ENCODE results near the gene RBM12.

The RBM12 gene

DNA sequence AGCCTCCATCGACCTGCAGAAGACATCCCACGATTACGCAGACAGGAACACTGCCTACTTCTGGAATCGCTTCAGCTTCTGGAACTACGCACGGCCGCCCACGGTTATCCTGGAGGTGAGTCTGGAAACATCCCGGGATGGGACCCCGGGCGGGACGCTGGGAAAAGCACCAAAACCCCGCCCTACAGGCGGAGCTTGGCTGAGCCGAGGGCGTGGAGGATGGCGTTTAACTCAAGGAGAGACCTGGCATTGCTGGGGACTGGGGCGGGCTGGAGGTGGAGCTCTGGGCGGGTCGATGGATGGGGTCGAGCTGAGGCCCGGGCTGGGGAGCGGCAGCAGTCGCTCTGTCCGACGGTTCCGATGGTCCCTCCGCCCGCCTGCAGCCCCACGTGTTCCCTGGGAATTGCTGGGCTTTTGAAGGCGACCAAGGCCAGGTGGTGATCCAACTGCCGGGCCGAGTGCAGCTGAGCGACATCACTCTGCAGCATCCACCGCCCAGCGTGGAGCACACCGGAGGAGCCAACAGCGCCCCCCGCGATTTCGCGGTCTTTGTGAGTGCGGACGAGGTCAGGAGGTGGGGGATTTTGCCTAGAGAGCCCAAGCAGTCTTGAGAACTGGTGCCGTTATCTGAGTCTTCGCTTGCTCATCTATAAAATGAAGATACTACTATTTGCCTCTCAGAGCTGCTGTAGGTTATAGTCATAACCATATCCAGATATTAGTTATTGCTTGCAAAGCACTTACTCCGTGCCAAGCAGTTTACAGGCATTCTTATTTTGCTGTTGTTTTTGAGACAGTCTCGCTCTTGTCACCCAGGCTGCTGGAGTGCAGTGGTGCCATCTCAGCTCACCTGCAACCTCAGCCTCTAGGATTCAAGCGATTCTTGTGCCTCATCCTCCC, 45.3 kb downstream of the RBM12 start:
- DNase-seq, result peak; percentile 78

DNA sequence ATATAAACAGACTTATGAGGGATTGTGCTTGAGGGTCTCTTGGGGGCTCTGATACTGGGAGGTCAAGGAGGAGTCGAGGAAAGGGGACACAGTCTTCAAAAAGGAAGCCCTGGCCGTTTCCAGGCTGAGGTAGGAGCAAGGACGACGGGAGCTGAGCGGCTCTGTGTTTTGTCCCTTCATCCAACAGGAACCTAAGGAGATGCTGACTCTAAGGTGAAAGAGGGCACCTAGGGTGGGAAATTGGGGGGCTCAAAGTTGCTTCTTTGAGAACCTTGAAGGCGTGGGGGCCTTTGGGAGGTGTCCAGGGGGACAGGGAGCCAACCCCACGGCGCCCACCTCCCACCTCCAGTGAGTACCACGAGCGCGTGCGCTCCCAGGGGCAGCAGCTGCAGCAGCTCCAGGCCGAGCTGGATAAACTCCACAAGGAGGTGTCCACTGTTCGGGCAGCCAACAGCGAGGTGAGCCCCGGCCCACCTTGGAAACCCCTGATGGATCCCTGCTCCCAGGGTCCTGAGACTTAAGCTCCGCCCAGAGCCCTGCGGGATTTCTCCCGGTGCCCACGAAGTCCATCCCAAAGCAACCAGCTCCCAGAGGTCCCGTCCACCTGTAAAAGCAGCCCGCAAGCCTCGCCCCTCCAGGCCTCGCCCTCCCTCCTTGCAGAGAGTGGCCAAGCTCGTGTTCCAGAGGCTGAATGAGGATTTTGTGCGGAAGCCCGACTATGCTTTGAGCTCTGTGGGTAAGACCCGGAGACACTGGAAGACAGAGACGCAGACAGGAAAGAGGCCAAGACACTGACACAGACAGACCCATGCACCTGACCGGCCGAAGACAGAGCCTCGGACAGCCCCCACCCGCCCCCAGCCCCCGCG, 46.2 kb downstream of the RBM12 start:
- DNase-seq, result peak; percentile 30

DNA sequence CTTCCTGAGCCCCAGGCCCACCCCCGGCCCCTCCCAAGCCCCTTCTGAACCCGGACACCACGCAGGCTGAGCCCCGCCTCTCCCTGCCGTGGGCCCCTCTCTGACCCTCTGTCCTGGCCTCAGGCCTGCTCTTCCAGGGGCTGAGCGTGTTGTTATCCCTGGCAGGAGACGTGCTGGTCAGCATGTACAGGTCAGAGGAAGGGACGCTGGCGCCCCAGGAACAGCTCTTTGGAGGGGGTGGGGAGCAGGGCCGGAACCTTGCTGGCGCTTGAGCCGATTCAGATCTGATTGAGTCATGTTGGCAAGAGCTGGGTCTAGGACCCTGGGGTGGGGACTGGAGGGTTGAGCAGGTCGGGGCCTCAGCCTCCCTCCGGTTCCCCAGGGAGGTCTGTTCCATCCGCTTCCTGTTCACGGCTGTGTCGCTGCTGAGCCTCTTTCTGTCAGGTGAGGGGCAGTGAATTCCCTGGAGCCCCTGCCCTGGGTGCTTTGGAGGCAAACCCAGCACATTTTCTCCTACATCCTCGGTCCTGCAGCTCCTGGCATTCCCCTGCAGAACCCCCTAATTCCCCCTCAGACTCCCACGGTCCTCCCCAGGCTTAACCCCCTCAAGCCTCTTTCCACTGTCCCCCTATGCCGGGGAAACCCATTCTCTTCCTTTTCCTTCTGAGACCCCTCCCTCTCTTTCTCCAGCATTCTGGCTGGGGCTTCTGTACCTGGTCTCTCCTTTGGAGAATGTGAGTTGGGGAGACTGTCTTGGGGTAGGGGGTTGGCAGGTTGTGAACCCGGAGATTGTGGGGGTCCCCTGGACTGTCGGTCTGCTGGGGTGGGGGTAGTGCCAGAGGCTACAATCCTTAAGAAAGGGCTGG, 47.1 kb downstream of the RBM12 start:
- peak; percentile 52 for DNase-seq

DNA sequence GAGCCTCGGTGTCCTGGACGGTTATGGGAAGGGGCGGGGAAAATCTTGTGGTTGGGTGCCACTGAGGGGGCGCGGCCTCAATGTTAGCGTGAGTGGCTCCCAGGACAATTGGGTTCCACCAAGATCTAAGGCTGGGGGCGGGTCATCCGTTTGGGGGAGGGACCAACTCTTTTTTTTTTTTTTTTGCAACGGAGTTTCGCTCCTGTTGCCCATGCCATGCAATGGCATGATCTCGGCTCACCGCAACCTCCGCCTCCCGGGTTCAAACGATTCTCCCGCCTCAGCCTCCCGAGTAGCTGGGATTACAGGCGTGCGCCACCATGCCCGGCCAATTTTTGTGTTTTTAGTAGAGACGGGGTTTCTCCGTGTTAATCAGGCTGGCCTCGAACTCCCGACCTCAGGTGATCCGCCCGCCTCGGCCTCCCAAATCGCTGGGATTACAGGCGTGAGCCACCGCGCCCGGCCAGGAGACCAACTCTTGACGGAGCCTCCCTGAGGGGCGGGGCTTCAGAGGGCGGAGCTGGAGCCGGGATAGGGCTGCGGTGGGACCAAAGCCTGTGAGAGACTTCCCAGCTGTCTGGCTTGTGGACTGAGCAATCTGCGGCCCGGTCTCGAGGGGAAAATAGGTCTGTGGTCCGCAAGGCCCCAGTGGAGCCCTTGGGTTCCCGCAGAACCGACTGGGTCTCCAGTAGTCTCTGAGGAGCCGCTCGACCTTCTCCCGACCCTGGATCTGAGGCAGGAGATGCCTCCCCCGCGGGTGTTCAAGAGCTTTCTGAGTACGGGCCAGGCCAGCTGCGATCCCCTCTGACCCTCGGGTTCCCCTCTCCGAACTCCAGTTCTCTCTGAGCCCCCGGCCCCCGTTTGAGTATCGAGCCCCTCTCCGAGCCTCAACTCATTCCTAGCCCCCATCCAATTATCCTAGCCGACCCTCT, 48.0 kb downstream of the RBM12 start:
- peak; percentile 64 for DNase-seq

DNA sequence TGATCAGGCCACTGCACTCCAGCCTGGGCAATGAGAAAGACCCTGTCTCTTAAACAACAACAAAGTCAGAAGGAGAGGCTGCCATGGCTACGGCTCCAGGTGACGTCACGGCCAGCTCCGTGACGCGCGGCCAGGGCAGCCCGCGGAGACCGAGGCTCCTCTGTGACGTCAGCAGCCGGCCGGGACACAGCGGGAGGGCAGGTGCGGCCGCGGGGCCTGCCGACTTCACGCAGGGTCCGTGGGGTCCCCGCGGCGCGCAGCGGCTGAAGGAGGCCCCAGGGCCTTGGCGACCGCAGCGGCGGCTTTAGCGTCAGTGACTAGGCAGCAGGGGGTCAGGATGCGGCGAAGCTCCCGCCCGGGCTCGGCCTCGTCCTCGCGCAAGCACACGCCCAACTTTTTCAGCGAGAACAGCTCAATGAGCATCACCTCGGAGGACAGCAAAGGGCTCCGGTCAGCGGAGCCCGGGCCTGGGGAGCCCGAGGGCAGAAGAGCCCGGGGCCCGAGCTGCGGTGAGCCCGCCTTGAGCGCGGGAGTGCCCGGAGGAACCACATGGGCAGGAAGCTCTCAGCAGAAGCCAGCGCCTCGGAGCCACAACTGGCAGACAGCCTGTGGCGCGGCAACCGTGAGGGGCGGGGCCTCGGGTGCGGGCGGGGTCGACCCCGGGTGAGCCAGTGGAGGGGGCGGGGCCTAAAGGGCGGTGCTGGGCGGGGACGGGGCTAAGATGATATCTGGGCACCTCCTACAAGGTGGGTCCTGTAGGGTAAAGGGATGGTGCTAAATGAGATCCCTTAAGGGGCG, 48.8 kb downstream of the RBM12 start, which contains the start of gene SPAG4:
Gene SPAG4, plus strand, starts transcription at position 163 of the 798 bp plus-strand sequence. Its CDS starts 175 bp downstream, at position 338.
- DNase-seq, result peak; percentile 100

DNA sequence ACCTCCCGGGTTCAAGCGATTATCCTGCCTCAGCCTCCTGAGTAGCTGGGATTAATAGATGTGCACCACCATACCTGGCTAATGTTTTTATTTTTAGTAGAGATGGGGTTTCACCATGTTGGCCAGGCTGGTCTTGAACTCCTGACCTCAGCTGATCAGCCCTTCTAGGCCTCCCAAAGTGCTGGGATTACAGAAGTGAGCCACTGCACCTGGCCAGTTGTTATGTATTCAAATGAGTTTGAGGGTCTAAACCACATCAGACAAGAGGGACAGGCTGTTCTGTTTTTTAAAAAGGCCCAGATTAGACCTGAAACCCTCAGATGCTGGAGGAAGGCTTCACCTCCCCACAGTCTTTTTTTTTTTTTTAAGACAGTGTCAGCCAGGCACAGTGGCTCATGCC, 53.2 kb downstream of the RBM12 start:
- no peak for DNase-seq

DNA sequence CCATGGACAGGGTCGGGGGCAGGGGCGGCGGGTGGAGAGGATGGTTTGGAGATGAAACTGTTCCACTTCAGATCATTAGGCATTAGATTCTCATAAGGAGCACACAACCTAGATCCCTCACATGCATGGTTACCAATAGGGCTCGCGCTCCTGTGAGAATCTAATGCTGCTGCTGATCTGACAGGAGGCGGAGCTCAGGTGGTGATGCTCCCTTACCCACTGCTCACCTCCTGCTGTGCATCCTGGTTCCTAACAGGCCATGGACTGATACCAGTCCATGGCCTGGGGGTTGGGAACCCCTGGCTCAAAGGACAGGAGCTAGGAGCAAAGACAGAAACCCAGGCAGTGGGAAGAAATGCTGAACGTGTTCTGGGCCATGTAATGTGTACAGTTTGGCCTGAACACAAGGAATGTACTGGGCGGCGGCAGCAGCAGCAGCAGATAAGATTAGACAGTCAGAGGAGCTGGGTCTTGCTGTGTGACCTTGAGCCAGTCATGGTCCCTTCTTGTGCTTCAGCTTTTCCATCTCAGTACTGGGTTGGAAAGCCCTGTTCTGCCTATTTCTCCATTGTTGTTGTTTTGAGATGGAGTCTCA, 53.8 kb downstream of the RBM12 start:
- DNase-seq, result no peak

DNA sequence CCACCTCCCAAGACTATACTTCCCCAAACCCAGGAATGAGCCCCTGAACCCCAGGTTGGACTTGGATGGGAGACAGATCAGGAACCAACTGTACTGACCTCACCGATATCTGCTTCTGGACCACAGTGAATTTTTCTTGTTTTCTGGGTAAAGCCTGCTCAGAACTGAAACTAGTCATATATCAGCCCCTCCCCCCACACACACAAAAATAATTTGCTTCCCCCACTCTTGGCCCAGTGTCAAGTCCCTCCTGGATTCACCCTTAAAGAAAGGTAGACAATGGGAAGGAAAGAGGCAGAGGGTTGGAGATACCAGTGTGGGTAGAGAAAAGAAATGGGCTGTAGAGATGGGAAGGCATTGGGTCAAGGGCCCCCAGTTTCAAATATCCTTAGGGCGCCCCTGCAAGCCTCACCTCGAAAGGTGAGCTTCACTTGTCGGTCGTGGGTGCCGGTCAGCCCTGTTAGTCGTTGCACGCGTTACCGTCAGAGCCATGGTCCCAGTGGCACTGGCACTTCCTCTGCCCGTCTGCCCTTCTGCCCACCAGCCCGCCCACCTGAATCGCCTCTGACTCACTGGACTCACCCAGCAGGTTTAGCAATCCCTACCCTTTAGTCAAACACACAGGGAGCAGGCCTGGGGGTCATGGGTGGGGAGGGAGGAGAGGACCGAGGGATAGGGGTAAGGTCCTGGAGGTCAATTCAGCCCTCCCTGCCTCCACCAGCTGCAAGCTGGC, 57.5 kb downstream of the RBM12 start:
- DNase-seq, result no peak

DNA sequence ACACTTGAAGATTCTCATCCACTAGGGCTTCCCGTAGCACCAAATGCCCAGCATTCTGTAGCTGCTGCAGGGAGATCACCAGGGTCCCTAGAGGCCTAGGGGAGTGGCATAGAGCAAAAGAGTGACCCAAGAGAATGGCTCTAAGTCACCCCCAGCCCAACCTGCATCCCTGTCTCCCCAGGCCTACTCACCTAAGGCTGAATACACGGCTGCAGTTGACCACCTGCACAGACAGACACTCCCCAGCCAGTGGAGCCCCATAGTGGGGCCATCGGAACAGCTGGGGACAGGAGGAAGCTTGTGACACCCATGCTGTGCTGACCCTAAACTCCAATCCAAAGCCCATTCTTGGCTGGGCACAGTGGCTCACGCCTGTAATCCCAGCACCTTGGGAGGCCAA, 58.6 kb downstream of the RBM12 start:
- no peak for DNase-seq

DNA sequence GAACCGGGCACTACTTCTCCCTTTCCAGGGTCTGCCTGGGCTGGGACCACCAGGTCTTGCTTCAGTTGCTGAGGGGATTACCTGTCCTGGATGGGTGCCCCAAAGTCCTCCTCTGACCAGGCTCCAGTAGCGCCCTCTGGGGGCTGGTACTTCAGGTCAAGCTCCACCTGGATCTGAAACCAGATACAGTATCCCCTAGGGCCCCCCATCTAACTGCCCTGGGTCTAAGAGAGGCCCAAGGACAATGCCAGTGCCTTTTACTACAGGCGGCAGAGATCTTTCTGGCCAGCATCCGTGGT, 60.3 kb downstream of the RBM12 start:
- peak; percentile 47 for DNase-seq

DNA sequence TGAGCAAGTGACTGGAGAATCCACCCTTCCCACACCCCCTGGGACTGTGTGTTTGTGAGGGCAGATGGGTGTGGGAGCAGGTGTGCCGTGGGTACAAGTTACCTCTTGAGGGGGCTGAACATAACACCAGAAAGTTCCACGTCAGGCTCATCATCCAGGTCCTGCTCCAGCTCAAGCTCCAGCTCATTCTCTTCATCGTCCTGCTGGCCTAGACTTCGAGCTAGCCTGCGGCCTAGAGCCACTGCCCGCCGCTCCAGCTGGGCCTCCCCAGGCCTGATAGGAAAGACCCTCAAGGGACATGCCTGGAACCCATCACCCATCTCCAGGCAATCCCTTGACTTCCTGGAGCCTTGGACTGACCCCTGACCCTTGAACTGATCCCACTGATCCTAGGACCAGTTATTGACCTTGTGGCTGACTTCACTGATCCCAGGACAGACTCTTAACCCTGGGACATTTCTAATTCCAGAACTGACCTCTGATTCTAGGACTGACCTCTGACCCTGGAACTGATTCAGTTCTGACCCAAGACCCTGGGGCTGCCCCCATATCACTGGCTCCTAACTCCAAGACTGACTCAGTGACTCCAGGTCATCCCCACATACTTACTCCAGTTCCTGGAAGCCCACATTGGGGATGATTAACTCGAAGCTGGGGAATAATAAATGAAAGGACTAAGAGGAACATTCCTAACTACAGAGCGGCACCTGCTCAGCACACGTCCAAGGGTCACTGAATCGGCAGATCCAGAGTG, 60.8 kb downstream of the RBM12 start:
- DNase-seq, result no peak

DNA sequence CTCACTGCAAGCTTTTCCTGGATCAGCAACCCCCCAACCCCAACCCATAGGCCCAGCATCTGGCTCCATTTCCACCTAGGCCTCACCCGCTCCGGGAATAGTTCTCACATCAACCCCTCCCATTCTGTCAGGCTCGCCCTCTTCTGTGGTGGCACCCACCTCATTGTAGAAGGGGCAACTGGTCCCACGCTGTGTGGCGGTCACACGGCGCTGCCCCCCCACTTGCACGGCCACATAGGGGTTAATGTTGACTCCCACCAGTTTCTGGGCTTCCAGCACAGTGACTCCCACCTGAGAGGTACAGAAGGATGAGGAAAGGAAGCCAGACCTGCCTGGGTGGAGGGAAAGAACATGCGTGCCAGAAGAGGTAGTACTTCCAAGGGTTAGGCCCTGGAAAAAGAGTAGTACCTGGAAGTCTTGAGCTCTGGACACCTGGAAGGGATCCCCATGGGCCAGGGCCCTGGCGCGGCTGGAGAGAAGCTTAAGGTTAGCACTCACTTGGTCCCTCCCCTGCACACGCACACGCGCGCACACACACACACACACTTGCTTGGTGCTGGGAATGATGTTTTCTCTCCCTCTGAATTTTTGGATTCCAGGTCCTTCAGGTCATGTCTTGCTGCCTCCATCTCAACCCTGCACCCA, 61.7 kb downstream of the RBM12 start:
- DNase-seq, result no peak

DNA sequence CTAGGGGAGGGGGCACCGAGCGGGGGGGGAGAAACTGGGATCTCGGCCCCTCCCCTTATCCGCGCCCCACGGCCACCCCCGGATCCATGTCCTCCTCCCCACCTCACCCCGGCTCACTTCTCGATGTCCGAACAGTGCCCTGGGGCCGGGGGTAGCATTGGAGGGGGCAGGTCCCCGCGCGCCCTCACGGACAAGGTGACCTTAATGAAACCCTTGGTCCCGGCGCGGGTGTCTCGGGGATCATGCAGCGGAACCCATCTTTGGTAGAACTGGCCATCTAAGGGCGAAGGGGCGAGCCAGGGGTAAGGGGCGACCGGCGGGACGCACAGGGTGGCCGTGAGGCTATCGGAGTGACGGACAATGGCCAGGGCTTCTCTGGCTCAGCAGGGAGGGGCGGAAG, 62.7 kb downstream of the RBM12 start:
- DNase-seq, result no peak

DNA sequence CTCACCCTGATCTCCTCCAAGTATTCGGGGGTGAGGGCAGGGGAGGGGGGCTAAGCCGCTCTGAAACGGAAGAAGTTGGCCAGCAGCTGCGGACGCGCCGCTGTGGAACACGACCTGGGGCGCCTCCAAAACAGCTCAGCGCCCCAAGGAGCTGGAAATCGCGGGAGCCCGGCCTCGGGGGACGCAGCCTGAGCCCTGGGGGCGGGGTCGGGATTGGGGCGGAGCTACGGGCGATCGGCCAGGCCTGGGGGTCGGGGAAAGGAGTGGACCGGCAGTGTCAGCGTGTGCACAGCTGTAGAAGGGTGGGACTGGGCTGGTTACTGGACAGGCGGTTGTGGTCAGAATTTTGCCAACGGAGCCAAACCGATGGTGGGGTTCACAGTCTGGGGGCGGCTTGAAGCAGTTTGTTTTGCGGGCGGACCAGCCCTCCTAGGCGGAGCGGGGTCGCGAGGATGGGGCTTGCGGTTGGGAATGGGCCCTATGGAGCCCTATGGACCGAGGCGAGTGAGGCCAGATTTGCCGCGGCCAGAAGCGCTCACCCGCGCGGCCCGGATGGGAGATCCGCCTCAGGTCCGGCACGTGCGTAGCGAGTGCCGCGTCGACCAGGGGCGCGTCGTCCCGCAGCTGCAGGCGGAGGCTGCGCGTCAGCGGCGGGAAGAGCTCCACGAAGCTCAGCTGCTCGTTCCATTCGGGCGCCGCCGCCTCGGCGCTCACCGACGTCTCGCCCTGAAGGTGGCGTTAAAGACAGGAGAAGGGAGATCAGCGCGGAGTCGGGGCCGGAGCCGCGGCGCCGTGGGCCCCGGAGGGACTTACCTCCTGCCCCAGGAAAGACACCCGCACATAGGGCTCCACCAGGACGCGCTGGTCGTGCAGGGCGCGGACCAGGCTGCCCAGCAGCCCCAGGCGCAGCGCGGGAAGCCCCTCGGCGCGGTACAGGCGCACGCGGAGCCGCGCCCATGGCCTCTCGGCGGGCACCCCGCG, 63.4 kb downstream of the RBM12 start:
- peak; percentile 86 for DNase-seq

DNA sequence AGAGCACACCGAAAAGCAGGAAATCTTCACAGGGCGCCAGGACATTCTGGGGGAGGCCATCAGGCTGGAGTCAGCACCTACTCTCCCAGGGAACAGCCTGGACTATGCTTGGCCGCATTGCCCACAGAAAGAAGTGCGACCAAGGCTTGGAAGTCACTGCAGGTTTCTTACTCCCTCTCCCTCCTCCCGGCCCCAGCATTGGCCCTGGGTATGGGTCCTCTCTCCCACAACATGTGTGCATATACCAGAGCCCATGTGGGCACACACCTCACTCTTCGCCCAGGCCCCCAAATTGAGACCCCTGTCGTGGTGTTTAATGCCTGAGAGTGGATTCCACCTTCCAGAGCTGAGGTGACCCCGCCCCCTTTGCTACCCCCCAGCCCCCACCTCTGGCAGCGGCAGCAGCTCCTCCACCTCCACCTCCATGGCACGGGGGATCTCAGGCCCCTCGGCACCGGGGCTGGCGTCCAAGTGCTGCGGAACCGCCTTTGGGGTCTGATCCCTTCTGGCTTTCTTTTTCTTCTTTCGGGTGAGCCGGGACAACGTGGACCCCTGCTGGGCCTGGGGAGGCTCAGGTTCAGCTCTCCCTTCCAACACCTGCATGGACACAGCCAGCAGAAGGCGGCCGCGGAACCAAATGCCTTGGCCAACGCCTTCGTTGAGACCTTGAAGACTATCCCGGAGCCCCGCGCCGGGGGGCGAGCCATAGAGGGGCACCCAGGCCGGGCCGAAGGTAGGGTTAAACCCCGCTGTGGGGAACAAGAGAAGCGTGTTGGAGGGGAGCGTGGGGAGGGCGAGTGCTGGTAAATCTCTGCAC, 64.3 kb downstream of the RBM12 start:
- no peak for DNase-seq

DNA sequence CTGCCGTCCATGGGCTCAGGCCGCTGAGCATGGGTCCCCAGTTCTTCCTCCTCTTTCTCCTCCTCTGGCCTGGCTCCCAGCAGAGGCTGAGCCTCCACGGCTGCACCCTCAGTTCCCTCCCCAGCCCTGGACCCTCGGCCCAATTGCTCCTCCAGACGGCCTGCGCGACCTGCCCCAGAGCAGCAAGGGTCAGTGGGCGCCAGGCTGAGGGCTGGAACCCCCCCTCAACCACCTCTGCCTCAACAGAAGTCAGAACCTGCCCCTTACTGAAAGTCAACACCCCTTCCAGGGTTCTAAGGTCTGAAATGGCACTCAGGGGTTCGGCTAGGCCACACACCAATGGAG, 65.0 kb downstream of the RBM12 start:
- no peak for DNase-seq
